Brain microvascular endothelial cell (primary cell): Measurements from ENCODE around the gene LHFPL4.

Experiments
- DNase-seq: peaks from one replicate; pipeline ENCODE4 v3.0.0-alpha.2; 2020
- H3K27ac ChIP-seq: fragments of 250-450 bp; sonication (Bioruptor Pico); 2 replicates; pipeline ENCODE4 v1.5.1; 2020; ENCODE audit warnings: mild to moderate bottlenecking, moderate library complexity
- H3K27me3 ChIP-seq: fragments of 250-450 bp; sonication (Bioruptor Pico); replicated peaks from 2 replicates; pipeline ENCODE4 v1.5.1; 2020; ENCODE audit warnings: mild to moderate bottlenecking
- H3K36me3 ChIP-seq: fragments of 250-450 bp; sonication (Bioruptor Pico); replicated peaks from 2 replicates; pipeline ENCODE4 v1.5.1; 2020; ENCODE audit warnings: mild to moderate bottlenecking
- H3K4me3 ChIP-seq: 2 replicates; pipeline ENCODE4 v1.5.1; 2011; ENCODE audit warnings: low read depth, mild to moderate bottlenecking, control low read depth, low read length, moderate library complexity
- in situ Hi-C: cut with HindIII; loops from 2 replicates; pipeline ENCODE4 v1.10.0; 2017; ENCODE audit warnings: low sequenced_read_pairs, low pct_ligation_motif_present
- TF ChIP-seq, protein P1 (sequence below): IDR thresholded peaks from 2 replicates; pipeline ENCODE4 v1.5.1; 2011; ENCODE audit warnings: low read depth, mild to moderate bottlenecking, moderate library complexity, low read length, control low read depth, inconsistent platforms; ENCODE audit errors: missing control alignments

Gene LHFPL4

DNA sequence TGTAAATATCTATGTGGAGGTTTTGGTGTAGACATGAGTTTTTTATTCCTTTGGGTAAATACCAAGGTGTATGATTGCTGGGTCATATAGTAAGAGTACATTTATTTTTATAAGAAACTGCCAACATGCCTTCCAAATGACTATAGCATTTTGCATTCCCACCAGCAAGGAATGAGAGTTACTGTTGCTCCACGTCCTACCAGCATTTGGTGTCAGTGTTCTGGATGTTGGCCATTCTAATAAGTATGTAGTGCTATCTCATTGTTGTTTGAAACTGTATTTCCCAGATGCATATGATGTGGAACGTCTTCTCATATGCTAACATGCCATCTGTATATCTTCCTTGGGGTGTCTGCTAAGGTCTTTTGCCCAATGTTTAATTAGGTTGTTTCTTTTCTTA is 38.7 kb downstream of the LHFPL4 start:
- Histone ChIP-seq H3K36me3 (no peaks in the 10 kb centered on the region), H3K4me3 (no peak overlapping the region), H3K27me3 (peaks cover 2% of the 10 kb centered on the region), H3K27ac (no peak overlapping the region)
- TF ChIP-seq, protein P1, sequence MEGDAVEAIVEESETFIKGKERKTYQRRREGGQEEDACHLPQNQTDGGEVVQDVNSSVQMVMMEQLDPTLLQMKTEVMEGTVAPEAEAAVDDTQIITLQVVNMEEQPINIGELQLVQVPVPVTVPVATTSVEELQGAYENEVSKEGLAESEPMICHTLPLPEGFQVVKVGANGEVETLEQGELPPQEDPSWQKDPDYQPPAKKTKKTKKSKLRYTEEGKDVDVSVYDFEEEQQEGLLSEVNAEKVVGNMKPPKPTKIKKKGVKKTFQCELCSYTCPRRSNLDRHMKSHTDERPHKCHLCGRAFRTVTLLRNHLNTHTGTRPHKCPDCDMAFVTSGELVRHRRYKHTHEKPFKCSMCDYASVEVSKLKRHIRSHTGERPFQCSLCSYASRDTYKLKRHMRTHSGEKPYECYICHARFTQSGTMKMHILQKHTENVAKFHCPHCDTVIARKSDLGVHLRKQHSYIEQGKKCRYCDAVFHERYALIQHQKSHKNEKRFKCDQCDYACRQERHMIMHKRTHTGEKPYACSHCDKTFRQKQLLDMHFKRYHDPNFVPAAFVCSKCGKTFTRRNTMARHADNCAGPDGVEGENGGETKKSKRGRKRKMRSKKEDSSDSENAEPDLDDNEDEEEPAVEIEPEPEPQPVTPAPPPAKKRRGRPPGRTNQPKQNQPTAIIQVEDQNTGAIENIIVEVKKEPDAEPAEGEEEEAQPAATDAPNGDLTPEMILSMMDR = no peak
- DNase-seq = no peak
- in situ Hi-C loops = no loop called here

- no peak for DNase-seq
- TF ChIP-seq, protein P1 = no peak
- Histone ChIP-seq H3K36me3 (no peaks in the 10 kb centered on the region), H3K27me3 (peaks cover 4% of the 10 kb centered on the region), H3K4me3 (no peak overlapping the region), H3K27ac (no peak overlapping the region)
- in situ Hi-C loops = no loop called here
Measured at GRCh38 chr3:9514306-9514705, 39.3 kb downstream of the LHFPL4 start.

DNA sequence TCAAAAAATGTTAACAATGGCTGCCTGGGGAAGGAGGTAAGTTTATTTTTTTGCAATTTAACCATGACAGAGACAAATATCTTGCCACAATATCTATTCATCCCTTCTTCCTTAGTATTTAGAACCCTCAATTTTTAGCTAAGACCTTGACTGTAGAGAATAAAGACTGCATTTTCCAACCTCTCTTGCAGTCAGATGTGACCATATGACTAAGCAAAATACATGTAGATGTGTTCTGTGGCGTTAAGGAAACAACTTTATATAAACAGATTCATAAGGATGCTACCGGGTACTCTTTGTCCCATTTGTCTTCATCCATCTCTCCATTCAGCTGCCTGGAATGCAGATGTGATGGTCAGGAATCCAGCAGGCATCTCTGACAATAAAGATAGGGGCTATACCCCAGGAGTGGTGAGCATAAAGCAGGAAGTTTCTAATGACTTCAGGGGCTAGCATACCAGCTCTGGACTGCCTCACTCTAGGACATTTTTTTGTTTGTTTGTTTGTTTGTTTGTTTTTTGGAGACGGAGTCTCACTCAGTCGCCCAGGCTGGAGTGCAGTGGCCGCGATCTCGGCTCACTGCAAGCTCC is 41.1 kb downstream of the LHFPL4 start:
- in situ Hi-C loops = no loop called here
- Histone ChIP-seq H3K36me3 (no peaks in the 10 kb centered on the region), H3K4me3 (no peak overlapping the region), H3K27me3 (peaks cover 15% of the 10 kb centered on the region), H3K27ac (no peak overlapping the region)
- DNase-seq = no peak
- TF ChIP-seq, protein P1 = no peak

DNA sequence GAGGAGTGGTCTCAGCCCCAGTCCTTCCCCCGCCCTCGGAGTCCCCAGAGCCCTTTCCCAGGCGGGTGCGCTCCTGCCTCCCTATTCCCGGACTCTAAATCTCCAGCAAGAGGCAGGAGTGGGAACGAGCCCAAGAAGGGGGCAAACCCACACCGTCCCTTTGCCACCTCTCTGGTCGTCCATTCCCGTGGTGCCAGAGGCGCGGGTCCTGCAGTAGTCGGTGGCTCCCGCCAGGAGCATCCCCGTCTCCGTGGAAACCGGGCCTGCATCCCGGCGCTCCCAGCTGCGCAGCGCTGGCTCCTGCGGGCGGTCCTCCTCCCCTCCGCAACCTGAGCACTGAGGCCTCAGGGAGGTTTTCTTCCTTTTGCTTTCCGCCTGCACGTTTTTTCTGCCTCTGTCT is 44.8 kb downstream of the LHFPL4 start:
- no peak overlapping the region for H3K27ac ChIP-seq
- peaks cover 15% of the 10 kb centered on the region for H3K27me3 ChIP-seq
- DNase-seq = no peak
- TF ChIP-seq, protein P1 = no peak
- in situ Hi-C loops = no loop called here
- no peaks in the 10 kb centered on the region for H3K36me3 ChIP-seq
- H3K4me3 ChIP-seq = no peak overlapping the region

- H3K36me3 ChIP-seq = no peaks in the 10 kb centered on the region
- in situ Hi-C loops = no loop called here
- TF ChIP-seq, protein P1 = no peak
- H3K27ac ChIP-seq = no peak overlapping the region
- no peak overlapping the region for H3K4me3 ChIP-seq
- peaks cover 15% of the 10 kb centered on the region for H3K27me3 ChIP-seq
- no peak for DNase-seq
Measured at GRCh38 chr3:9507586-9508578, 45.7 kb downstream of the LHFPL4 start.
